Fibroblast of skin of right biceps (primary cell): Measurements from ENCODE around the gene DTNBP1.

Source experiments
- DNase-seq: peaks from one replicate; pipeline ENCODE4 v3.0.0-alpha.2; 2013

Gene DTNBP1

DNA sequence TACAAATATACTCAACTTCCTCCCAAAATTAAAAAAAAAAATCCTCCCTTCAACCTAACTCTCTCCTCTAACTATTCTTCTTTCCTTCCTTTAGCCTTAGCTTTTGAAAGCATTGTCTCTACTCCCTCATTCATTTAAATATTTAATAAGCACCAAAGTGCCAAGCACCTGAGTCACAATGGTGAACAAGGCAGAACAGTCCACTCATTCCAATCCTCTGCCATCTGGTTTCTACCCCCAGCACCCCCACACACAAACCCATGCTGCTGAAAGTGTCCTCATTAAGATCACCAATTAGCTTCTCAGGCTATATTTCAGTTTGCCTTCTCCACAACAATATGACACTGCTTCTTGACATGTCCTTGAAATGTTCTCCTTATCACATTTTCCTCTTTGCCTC, 76.3 kb downstream of the DTNBP1 start:
- peak; percentile 28 for DNase-seq

DNA sequence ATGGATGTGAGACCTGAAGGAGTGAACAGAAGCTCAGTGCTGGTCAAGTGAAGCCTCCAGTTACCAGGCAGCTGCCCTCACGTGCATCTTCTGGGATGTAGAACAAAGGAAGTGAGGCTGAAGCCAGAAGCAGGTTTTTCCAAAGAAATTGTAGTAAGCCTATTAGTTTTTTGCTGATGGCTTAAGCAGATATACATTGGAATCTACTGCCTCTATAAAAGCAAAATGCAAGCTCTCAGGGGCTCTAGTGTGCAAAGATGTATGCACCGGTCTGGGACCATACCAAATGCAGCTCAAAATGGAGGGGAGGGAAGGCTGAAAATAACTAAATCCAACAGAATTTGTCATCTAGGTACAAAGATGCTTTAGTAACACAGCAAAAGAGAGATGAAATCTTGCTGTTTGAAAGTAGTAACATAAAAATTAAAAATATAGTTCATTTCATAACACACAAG, 77.0 kb downstream of the DTNBP1 start:
- DNase-seq = no peak

DNA sequence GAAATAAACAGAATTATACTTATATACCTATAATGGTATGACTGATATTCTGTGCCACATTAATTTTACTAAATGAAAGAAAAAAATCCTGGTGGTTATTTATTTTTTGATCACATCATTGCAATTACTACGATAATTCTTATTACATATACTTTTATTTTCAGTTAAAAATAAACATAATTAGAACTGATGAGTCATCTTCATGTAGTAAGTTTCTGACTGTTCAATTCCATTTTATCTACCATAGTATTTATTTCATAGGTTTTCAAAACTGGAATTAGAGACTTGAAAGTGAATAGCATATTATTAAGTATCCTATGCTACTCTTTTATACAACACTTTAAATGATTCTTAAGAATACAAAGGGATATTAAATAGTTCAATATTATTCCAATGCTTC, 80.3 kb downstream of the DTNBP1 start:
- no peak for DNase-seq

DNA sequence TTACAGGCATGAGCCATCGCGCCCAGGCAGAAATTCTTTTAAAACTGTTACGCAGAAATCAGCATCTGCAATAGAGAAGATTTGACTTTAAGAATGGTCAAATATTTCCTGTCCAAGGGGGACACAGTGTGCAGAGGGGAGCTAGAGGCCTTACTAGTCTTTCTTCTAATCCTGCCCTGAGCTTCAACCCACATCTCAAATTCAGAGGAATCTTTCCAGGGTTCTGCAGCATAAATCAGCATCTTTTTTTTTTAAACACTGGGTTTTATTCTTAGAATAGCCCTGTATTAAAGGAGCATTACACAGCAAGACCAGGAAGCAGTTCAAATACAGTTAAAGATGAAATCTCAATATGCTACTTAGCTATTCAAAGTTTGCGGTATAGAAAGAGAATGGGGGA, 81.1 kb downstream of the DTNBP1 start:
- no peak for DNase-seq

DNA sequence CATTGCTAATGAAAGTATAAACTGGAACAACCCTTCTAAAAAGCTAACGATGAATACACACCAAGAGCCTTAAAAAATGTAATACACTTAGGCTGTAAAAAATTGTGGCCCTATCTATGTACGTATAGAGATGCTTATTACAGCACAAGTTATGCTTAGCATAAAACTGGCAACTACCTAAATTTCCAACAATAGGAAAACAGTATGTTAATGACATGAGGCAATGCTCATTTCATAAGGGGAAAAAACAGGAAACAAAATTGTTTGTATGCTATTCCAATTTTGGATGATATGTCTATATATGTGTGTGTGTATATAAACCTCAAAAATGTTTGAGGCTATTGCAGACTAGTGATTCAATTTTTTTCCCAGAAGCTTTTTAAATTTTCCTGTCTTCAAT, 82.5 kb downstream of the DTNBP1 start:
- DNase-seq = no peak

DNA sequence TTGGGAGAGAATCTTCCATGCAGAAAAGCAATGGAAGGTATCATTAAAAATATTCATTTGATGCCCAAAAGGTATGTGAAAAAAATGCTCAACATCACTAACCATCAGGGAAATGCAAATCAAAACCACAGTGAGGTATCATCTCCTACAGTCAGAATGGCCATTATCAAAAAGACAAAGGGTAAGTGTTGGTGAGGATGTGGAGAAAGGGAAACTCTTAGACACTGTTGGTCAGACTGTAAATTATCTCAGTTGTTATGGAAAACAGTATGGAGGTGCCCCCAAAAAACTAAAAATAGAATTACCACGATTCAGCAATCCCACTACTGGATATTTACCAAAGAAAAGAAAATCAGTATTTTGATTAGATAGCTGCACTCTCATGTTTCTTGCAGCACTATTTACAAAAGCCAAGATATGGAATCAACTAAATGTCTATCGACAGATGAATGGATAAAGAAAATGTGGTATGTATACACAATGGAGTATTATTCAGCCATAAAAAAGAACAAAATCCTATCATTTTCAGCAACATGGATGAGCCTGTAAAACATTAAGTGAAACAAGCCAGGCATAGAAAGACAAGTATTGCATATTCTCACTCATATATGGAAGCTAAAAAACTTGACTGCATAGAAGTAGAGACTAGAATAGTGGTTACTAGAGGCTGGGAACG, 84.0 kb downstream of the DTNBP1 start:
- no peak for DNase-seq

DNA sequence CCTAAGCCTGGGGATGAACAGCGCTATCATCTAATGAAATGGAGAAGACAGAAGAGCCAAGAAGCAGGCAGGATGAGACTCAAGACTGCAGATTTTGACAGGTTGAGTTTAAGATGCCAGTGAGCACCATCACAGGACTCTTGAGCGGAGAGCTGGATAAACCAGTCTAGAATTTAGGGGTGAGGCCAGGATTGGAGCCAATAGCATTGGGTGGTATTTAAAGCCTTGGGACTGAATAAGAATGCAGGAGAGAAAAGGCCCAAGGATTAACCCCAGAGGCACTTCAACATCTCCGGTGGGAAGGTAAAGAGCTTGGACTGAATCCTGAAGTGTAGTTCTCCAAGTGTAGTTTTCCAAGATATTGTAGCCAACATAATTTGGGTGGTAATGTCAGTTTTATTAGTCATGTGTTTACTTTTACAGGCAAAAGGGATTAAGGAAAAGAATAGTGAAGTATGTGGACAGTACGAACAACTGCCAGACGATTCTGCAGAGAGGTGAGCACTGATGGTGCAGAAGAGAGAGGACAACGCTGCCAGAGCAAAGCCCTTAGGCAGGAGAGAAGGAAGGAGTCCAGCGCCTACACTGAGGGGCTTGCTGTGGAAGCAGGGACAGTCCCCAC, 85.2 kb downstream of the DTNBP1 start:
- DNase-seq = no peak

DNA sequence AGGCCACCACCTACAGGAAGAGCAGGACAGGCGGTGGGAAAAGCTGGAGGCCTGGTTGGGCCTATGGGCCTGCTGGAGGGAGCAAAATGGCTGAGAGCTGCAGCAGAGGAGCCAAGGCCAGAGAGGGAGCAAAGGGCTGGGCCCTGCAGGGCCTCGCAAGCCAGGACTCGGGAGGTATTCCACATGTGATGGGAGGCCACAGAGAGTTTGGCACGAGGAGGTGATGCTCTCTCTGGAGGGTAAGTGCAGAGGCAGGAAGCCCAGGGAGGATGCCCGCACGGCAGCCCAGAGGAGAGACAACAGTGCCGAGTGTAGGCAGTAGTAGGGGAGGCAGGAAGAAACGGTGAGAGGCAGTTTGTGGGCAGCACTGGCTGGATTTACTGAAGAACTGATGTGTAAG, 85.7 kb downstream of the DTNBP1 start:
- no peak for DNase-seq

DNA sequence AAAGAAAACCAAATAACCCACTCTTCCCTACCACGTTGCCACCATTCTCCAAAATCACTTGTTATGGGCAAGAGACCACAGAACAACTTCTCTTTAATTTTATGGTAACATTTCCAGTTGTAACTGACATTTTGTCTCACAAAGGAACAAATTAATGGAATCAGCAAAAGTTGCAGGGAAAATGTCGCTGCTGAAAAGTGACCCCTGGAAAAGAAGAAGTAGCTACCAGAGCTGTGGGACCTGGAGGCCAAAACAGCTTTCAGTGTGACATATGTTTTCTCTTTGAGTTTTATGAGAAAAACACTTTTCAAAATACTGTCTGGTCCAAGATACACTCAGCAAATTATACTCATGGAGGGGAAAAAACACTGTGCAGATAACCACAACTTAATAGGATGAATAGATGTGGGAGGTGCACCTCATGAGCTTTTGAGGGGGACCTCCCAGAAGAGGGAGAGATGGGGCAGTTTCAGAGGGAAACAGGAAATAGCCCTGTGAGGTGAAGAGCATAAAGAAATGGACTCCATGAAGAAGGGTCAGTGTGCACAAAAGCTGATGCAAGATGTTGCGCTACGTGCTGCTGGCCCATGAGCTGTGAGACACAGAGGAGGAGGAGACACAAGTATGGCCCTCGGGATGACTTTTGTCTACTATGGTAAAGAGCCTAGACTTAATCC, 87.3 kb downstream of the DTNBP1 start:
- no peak for DNase-seq

DNA sequence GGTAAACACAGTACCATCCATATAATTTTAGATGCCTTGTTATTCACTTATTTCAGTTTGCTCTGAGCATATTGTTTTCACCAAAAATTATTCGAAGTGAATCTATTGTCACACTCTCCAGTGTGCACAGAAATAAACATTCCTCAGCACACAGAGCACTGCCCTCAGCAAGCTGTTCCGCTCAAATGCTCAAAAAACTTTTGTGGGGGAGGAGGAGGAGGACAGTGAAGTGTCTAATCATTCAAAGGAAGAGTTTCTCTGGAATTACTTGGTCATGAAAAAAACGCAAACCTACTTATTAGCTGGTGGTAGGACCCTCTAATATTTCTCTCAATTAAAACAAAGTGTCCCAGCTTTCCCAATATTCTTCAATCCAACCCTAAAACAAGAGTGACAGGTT, 88.3 kb downstream of the DTNBP1 start:
- no peak for DNase-seq

DNA sequence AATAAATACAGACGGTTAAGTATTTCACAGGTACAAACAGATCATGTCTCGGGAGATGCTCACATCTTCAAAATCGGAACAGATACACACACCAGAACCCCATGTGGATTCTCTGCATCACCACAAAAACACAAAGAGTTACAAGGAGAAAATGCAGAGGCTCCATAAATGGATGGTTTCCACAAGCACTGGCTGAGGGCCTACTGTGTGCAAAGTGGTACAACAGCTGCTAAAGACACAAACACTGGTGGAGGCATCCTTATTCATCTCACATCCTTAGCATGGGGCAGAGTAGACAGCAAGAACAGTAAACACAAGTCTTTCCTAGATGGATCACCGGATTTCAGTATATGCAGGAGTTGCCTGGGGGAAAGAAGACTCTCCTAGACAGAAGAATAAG, 88.8 kb downstream of the DTNBP1 start:
- DNase-seq = no peak

DNA sequence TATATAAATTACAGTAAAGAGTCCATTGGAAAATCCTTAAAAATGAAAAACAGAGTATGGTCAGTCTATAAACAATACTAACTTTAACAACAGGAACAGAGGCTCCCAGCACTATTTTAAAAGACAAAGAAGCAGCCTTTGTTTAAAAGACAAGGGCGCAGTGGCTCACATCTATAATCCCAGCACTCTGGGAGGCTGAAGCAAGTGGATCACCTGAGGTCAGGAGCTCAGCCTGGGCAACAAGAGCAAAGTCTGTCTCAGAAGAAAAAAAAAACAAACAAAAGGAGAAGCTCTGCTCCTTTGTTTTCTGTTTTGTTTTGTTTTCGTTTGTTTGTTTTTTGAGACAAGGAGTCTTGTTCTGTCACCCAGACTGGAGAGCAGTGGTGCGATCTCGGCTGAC, 89.4 kb downstream of the DTNBP1 start:
- no peak for DNase-seq

DNA sequence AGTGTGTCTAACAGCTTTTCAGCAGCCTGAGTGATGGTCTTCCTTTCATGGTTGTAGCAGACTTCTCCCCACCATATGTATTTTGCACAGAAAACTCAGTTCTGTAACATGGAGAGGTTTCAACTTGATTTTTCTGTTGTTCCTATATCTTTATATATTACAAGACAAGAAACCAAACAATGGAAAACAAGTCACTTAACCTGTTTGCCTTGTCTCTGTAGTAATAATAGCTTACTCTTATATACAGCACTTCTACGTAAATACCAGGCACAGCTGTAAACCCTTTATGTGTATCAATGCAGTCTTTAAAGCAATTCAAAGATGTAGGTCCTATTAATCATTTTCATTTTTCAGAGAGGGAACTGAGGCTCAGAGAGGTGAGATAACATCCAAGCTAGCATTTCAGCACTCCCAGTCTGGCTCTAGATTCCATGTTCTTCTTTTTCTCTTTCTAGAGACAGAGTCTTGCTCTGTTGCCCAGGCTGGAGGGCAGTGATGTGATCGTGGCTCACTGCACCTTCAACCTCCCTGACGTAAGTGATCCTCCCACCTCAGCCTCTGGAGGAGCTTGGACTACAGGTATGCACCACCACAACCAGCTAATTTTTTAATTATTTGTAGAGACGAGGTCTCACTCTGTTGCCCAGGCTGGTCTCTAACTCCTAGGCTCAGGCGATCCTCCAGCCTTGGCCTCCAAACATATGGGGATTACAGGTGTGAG, 90.4 kb downstream of the DTNBP1 start:
- DNase-seq = no peak

DNA sequence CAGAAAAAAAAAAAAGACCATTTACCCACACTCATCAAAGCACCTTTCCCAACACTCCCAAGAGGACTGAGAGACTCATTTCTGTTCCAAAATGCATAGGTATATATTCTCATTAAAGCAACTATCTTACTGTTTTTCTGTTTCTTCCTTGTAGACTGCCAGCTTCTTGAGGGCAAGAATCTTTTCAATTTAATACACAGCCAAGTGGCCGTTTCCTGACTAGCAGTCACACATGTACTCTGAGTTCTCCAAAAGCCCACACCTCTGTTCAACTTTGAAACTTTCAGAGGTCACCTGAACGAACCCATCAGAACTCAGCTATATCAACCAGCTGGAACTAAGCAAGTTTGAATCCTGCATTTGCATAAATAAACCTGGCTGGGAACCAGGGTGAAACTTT, 92.7 kb downstream of the DTNBP1 start:
- no peak for DNase-seq

DNA sequence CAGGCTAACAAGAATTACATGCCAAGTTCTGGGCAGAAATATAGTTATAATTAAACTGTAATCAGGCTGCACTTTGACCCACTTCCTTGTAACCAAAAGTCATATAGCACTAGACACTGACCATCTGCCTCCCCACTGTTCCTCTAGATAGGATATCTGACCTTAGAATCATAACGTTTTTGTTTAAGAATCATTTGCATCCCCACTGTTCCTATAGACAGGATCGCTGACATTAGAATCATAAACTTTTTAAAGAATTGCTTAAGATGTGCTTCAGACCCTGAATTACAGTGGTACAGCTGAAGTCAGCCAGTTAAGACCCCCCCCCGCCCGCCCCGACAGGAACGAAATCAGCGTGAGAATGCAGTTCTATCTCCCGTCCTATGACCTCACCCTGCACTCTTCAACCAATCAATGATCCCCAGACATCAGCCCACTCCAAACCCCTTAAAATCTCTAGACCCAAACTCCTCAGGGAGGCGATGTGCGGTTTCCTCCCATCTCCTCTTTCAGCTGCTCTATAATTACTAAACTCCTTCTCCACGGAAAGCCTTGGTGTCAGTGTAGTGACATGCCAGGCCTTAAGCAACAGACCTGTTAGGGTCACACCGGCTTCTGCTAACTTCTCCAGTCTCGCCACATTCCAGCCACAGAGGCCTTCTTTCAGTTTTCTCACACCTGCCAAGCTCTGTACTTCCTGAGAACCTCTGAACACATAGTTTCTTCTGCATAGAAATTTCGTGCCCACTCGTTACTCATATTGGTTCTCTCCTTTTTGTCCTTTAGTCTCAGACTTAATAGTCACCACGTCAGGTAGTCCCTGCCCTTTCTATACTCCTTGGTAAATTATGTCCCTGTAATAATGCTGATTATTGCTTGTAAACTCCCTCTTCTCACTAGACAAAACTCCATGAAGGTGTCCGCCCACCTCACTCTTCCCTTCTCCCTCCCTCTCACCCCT, 93.5 kb downstream of the DTNBP1 start:
- no peak for DNase-seq

DNA sequence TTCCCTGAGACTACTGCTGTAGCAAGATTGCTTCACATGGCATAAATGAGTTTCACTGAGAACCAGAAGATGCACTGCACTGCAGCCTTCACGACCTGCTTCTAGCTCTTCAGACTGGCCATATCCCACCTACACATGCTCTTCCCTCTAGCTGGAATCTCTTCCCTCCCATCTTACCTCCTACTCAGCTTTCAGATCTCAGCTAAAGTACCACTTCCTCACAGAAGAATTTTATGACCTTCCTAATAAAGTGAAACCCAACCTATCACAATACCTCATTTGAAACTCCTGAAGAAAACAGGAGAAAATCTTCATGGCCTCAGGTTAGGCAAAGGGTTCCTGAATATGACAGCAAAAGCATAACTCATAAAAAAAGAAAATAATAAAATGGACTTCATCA, 99.9 kb downstream of the DTNBP1 start:
- DNase-seq = no peak

DNA sequence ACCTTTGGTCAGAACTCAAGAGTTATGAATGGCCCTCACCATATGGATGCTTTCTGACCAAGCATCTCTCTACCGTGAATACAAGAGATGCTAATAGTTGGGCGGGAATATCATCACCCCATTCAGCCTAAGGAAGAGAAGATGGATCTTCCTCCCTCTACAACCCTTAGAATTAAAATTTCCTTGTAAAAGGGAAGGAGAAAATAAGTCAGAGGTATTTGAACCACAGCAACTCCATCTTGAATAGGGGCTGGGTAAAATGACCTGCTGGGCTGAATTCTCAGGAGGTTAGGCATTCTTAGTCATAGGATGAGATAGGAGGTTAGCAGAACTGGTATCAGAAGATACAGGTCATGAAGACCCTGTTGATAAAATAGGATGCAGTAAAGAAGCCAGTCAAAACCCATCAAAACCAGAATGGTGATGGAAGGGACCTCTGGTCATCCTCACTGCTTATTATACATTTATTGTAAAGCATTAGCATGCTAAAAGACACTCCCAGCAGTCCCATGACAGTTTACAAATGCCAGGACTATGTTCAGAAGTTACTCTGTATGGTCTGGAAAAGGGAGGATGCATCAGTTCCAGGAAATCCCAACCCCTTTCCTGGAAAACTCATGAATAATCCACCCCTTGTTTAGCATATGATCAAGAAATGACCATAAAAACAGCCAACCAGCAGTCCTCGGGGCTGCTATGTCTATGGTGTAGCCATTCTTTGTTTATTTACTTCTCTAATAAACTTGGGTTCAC, 101.2 kb downstream of the DTNBP1 start:
- DNase-seq = no peak

DNA sequence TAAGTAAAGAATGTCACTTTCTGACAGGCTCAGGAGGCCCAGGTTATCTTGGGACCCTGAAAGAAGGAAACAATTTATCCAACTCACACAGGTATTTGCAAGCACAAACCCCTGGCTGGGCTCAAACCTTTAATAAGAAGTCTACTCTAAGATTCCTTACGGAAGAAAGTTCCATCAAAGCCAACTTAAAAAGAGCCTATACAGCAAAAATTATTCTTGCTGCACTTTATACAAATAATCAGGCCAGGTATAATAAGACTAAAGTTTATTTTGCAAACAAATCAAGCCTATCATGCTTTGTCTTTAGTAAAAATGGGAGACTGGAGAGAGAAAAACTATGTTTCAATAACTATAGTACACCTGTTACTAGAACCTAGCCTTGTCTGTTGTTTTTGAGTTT, 102.1 kb downstream of the DTNBP1 start:
- no peak for DNase-seq

DNA sequence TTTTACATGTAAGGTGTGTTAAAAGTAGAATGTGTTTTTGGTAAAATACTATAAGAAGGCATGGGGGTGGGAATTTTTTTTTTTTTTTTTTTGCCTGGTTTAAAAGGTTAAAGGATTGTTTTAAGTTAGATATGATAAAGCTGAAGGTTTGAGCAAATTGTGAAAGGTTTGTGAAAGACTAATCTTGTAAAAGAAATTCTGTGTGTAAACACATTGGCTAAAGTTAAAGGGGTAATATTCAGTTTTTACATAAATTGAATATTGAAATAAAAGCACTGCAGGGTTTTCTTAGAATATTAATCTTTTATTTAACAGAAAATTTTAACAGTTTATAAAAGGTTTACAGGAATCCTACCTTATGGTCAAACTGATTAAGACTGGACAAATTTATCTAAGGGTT, 105.7 kb downstream of the DTNBP1 start:
- DNase-seq = no peak

DNA sequence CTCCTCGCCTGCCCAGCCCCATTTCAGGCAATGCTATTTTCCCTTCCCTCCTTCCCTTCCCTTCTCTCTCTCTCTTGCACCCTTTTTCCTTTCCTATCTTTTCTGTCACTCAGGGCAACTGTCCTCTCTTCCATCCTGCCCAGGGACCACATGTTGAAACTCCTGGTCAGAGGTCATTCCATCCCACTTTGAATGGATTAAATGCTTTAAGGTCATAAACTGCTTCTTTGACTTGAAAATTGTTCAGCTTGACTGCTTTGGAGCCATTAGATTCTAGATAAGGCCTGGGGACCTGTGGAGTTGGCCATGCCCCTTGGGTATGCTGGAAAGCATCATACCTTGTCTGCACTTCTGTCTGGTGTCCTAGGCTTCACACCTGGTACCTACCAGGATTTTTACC, 106.1 kb downstream of the DTNBP1 start:
- DNase-seq = no peak

DNA sequence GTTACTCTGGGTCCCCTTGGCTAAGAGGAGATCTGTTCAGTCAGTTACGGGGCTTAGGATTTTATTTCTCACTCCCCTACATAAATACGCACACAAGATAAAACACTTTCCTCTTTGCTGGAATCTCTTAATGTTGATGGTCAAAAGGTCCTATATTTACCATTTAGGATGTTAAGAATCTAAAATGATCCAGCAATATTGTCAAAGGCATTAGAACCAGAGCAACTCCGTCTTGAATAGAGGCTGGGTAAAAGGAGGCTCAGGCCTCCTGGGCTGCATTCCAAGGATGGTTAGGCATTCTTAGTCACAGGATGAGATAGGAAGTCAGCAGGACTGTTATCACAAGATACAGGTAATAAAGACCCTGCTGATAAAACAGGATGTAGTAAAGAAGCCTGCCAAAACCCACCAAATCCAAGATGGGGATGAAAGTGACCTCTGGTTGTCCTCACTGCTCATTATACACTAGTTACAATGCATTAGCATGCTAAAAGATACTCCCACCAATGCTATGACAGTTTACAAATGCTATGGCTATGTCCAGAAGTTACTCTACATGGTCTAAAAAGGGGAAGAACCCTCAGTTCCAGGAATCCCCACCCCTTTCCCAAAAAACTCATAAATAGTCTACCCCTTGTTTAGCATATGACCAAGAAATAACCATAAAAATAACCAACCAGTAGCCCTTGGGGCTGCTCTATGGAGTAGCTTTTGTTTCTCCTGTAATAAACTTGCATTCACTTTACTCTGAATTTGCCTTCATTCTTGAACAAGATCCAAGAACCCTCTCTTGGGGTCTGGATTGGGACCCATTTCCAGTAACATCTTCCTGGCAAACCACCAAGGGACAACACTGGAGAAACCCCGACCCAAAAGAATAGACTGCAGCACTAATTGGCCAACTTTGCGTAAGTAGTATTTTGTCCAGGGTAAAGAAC, 107.5 kb downstream of the DTNBP1 start:
- DNase-seq = no peak
